PC-3 (cell line): Measurements from ENCODE around the gene KIF1C.

Experiments
- CTCF ChIP-seq: fragments of 300-600 bp; sonication (generic); conservative IDR thresholded peaks from 2 replicates; pipeline ENCODE4 v1.5.1; 2017; ENCODE audit warnings: antibody characterized with exemption, low read depth, mild to moderate bottlenecking, low read length
- EZH2 ChIP-seq: fragments of 300-600 bp; sonication (generic); IDR thresholded peaks from one replicate; pipeline ENCODE4 v1.6.1; 2017; ENCODE audit warnings: antibody characterized with exemption, mild to moderate bottlenecking, low read length; ENCODE audit not compliant: unreplicated experiment

DNA sequence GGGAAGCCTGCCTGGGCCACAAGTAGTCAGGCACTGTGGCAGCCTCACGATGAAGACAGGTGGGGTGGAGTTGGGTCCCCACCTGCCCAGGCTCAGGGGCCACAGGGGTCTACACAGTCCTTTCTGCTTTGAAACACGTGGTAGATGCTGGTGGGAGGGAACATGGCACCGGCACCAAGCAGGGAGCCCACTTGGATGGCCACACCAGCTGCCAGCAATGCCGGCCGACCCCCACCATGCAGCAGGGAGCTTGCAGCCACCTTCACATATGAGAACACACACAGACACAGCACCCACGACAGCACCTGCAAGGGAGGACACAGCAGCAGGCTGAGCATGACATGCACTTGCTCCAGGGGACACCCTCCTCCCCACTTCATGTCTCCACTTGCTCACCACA, 35.1 kb downstream of the KIF1C start:
- no peak for TF ChIP-seq CTCF
- no peak for TF ChIP-seq EZH2
